AG04449 (cell line): ENCODE measurements around the gene CFAP410.

ENCODE experiments used
- CTCF ChIA-PET: fragments of 350-600 bp; formaldehyde crosslinking; extraction: SDS; loops from one replicate; lab custom pipeline; 2021; ENCODE audit warnings: antibody characterized with exemption; lab: Yijun Ruan, JAX
- POLR2A ChIA-PET: fragments of 400-600, 350-600 bp; formaldehyde crosslinking; extraction: SDS; loops from one replicate; lab custom pipeline; 2020; ENCODE audit warnings: antibody characterized with exemption, inconsistent platforms; lab: Yijun Ruan, JAX
- DNase-seq: peaks from one replicate; pipeline ENCODE4 v3.0.0-alpha.2; 2010; ENCODE audit warnings: low read depth, low spot score
- H3K4me3 ChIP-seq: 2 replicates; pipeline ENCODE4 v1.5.1; 2011; ENCODE audit warnings: low read depth, mild to moderate bottlenecking, control low read depth, low read length
- TF ChIP-seq, protein P1 (sequence below): IDR thresholded peaks from one replicate; pipeline ENCODE4 v1.5.1; 2011; ENCODE audit warnings: mild to moderate bottlenecking, moderate library complexity, low read length, control low read depth, inconsistent platforms; ENCODE audit not compliant: insufficient read depth; ENCODE audit errors: missing control alignments

CFAP410 gene

DNA sequence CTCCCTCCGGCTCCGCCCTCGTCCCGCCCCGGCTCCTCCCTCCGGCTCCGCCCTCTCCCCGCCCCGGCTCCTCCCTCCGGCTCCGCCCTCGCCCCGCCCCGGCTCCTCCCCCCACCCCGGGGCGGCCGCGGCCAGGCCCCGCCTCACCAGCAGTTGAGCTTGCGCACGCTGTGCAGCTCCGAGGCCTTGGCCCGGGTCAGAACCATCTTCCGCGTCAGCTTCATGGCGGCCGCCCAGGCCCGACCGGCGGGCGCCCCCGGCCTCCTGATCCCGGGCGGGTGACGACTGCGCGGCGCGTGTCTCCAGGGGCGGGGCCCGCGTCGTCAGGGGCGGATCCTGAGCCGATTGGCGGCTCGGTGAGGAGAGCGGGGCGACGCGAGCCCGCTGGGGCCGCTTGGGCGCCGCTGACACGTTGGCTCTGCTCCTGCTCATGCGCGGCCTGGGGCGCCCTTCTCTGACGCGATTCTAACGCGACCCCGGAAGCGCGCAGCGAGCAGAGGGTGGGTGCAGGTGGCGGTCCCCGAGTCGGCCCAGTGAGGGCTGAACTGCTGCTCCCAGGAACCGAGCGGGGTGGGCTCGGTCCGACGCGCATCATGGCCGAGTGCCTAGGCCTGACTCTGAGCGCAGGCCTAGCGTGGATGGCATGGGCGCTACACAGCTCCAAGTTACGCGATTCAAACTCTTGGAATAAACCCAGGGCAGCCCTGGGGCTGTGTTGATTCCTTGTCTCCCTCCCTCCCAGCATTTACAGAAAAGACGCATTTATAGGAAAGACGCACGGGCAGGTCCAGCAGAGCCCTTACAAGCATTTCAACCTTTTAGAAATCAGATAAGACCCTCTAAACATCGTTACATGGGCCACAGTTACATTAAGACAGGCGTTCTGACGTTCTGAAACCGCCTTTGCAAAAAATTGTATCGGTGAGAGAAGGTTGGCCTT, at the start of gene CFAP410:
Gene CFAP410 (minus strand): TSS at position 420 of the 940 bp plus-strand sequence. CDS start 196 bp downstream, at position 224.
- TF ChIP-seq, protein P1, sequence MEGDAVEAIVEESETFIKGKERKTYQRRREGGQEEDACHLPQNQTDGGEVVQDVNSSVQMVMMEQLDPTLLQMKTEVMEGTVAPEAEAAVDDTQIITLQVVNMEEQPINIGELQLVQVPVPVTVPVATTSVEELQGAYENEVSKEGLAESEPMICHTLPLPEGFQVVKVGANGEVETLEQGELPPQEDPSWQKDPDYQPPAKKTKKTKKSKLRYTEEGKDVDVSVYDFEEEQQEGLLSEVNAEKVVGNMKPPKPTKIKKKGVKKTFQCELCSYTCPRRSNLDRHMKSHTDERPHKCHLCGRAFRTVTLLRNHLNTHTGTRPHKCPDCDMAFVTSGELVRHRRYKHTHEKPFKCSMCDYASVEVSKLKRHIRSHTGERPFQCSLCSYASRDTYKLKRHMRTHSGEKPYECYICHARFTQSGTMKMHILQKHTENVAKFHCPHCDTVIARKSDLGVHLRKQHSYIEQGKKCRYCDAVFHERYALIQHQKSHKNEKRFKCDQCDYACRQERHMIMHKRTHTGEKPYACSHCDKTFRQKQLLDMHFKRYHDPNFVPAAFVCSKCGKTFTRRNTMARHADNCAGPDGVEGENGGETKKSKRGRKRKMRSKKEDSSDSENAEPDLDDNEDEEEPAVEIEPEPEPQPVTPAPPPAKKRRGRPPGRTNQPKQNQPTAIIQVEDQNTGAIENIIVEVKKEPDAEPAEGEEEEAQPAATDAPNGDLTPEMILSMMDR = no peak
- peak within 1 kb of the TSS; percentile 99 for H3K4me3 ChIP-seq
- POLR2A ChIA-PET = interaction anchor here (0.6 to 1.2 kb wide), 4 partner anchors 10 to 139 kb away, joined by 3 read pairs; partner anchors contain the start of gene PFKL
- DNase-seq = peak; percentile 52
- CTCF ChIA-PET = interaction anchor here (0.7 to 1.2 kb wide), 2 partner anchors 34 to 454 kb away, joined by 5 to 6 read pairs; no protein-coding TSS in a partner anchor

DNA sequence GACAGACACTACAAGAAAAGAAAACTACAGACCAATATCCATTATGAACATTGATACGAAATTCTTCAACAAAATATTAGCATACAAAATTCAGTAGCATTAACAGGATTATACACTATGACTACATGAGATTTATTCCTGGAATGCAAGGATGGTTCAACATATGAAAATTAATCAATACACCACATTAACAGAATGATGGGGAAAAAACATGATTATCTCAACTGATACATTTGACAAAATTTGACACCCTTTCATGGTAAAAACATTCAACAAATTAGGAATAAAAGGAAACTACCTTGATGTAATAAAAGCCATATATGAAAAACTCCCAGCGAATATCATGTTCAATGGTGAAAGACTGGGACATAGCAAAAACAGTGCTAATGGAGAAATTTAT, 45.8 kb upstream of the CFAP410 start:
- ChIA-PET CTCF (no interaction called here), POLR2A (no interaction called here)
- H3K4me3 ChIP-seq = no peak overlapping the region
- TF ChIP-seq, protein P1 = no peak
- DNase-seq = no peak

DNA sequence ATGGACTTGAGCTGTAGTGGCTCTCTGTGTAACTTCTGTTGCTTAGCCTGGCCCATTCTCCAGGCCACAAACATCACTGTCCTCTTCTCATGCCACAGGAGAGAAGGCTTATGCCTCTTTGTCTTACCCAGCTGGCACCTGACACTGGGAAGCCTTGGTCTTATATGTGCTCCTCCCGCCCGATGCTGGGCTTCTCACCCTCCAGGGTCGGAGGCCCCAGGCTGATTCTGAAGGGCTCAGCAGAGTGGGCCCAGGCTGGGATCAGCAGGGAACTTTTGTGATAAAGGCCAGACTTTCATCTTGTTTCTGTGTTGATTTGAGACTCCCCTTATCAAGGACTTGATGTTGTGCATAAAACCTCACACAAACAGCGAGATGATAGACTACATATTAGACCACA, 44.0 kb upstream of the CFAP410 start:
- no peak overlapping the region for H3K4me3 ChIP-seq
- TF ChIP-seq, protein P1 = no peak
- ChIA-PET POLR2A (no interaction called here), CTCF (no interaction called here)
- DNase-seq = no peak

DNA sequence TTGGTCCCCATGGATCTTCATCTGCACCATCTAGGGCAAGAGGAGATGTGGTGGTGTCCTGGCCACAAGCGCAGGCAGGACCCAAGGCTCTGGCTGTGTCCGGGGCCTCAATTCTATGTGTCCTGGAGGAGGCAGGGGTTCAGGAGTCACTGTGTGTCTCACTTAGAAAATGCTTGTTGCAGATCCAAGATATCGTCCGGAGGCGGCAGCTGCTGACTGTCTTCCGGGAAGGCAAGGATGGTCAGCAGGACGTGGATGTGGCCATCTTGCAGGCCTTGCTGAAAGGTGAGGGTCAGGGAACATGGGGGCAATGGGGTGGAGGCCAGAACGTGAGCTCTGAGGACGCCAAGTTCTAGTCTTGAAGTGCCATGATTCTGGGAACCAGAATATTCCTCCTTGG, 43.3 kb upstream of the CFAP410 start:
- TF ChIP-seq, protein P1 = no peak
- ChIA-PET CTCF (no interaction called here), POLR2A (no interaction called here)
- no peak for DNase-seq
- no peak overlapping the region for H3K4me3 ChIP-seq

DNA sequence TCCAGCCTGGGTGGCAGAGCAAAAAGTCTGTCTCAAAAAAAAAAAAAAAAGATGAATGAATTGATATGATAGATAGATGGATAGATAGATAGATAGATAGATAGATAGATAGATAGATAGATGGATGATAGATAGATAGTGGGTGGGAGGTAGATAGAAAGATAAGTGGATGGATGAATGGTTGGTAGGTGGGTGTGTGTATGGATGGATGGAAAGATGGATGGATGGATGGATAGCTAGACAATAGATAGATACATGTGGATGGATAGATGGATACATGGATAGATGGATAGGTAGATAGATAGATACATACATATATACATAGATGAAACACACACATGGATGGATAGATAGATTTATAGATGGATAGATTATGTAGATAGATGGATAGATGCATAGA, 42.7 kb upstream of the CFAP410 start:
- TF ChIP-seq, protein P1 = no peak
- no peak for DNase-seq
- CTCF ChIA-PET = no interaction called here
- H3K4me3 ChIP-seq = no peak overlapping the region
- POLR2A ChIA-PET = no interaction called here

DNA sequence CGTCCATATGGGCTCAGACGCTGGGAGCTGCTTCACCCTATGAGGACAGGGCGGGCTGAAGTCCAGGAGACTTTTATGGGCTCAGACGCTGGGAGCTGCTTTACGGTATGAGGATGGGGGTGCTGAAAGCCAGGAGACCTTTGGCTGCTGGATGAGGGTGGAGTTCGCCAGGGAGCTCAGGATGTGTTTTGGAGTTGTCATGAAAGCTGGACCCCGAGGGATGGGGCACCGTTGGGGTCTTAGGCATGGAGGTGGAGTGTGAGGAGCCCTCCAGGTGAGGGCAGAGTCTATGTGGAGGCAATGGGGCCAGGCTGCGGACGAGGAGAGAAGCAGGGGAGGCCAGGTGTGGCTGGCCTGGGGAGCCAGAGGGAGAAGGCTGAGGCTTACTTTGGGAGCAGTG, 41.7 kb upstream of the CFAP410 start:
- ChIA-PET CTCF (no interaction called here), POLR2A (no interaction called here)
- DNase-seq = no peak
- TF ChIP-seq, protein P1 = no peak
- no peak overlapping the region for H3K4me3 ChIP-seq
